Activated CD8-positive, alpha-beta memory T cell treated with anti-CD3 and anti-CD28 coated beads for 4 hours (primary cell): ENCODE measurements around the gene EMILIN3.
"Not testable (repeated sequence)": the region's sequence is repeated elsewhere in the genome, so short reads cannot be mapped to it uniquely, and the experiment has no call there.

Experiments
- DNase-seq, 2 donors: peaks; one replicate each; pipeline ENCODE4 v3.0.0-alpha.2; 2020; ENCODE audit warnings: low read depth in 2 of 2

EMILIN3 gene

DNA sequence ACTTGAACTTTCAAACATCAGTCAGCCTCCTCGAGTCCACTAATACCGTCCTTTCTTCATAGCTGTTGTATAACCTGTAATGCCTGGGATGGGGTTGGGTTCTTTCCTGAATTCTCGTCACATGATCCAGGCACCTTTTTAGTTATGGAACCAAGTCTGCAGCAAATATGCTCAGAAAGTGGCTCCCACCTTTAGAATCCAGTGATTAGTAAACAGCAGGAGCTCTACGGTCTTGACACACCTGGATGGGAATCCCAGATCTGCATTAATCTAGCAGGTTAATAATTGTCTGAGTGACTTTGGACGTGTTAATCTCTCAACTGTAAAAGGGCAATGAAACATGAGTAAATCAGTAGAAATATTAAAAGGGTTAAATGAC, 48.4 kb downstream of the EMILIN3 start:
- DNase-seq: no peak

DNA sequence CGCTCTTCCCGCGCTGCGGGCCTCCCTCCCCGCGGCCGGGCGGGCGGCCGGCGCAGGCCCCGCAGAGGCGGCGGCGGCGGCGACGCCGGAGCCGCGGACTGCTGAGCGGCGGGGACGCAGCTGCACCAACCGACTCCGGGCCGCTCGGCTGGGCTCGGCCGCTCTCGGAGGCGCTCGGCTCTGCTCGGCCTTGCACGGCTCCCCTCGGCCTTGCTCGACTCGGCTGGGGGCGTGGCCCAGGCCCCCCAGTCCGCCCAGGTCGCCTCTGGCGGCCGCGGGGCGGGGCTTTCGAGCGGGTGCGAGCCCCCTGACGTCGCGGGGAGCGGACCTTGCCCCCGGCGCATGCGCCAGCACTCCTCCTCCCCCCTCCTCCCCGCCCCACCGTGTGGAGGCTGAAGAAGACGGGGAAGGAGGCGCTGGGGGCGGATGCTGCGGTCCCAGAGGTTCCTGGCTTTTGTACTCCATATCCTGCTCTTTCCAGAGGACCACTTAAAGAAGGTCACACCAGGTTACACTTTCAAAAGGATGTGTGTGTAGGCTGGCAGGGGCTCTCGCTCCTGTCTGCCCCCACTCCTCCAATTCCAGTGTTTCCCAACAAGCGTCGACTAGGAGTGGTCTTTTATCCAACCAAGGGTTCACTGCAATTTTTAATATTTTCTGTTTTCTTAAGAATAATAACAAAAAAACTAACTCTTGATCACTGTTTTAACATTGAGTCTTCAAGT, 48.9 kb downstream of the EMILIN3 start, which contains the start of gene ZHX3:
Gene ZHX3, minus strand, starts transcription at position 186 of the 725 bp plus-strand sequence. CDS start 112,815 bp downstream, outside the sequence.
- peak; percentile 92 for DNase-seq

DNA sequence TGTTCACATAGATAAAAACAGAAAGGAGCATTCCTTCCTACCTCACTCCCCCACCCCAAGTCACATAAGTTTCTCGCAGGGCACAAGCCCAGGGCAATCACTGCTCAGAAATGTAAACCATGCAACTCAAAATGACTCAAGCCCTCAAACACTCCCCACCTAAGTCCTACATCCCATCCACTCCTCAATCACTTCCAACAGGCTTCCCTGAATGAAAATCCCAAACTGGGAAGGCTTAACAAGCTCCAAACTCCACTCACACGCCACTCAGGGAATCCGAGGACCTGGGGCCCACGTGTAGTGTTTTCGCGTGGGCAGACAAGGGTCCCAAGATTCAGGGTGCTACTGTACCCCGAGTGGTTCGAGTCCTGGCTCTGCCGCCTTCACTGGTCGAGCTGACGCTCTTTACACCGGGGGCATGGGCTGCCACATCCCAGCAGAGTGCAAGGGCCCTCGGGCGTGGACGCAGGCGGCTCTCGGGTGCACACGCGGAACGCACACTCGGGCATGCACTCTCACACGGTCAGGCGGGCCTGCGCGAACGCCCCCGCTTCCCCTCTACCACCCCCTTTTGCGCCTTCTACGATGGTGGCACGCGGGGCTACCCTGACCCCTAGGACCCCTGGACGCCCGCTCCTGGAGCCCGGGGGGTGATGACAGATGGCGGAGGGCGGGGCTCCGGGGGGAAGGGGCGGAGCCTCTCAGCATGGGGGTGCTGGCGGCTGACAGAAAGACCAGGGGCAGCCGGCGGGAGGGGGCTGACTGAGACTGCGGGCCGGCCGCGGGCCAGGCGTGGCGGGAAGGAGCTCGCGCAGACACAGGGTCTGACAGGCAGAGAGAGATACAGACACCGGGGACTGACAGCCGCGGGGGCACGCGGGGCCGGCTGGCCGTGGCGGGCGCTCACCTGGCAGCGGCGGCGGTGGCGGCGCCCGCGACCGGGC, 49.7 kb downstream of the EMILIN3 start:
- peak; percentile 62 to 66 for DNase-seq

DNA sequence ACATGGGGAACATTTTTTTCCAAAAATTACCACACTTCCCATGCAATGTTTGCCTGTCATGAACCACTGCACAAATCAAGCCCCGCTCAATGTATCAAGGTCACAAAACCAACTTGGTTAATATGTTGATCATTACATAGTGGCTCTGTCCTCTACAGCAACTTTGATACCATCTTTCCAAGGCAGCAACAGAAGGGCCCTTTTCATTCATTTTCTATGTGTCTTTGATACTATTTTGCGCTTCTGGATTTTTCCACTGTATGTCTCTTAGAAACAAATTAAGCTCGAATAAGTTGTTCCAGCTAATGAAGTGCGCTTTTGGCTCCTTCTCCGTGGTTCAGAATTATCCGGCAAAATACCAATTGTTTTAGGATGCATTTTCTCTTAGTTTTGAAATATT, 50.6 kb downstream of the EMILIN3 start:
- no peak for DNase-seq

DNA sequence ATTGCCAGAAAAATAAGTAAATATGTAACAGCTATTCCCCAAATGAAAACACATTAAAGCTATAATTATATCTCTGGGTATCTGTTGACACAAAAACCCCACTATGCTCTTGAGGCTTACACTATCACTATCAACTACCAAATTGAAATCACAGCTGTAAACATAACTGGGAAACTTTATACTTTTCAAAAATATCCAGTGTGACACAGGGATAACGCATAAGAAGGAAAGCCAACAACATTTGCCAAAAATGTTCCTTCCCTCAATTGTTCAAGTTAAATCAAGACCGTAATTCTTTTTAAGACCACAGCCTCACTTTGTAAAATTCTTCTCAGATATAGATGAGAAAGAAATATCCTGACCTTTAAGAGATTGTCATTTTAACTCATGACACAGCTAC, 52.2 kb downstream of the EMILIN3 start:
- DNase-seq: no peak

DNA sequence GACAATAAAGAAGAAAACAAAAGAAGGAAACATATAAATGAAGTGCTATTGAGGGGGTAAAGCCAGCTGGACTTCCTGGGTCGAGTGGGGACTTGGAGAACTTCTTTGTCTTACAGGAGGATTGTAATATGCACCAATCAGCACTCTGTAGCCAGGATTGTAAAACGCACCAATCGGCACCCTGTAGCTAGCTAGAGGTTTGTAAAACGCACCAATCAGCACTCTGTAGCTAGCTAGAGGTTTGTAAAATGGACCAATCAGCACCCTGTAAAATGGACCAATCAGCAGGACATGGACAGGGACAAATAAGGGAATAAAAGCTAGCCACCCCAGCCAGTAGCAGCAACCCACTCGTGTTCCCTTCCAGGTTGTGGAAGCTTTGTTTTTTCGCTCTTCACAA, 54.6 kb downstream of the EMILIN3 start:
- not testable (repeated sequence) for DNase-seq
